ENCODE measurements around the gene TCN2.
"Not testable (repeated sequence)": the region's sequence is repeated elsewhere in the genome, so short reads cannot be mapped to it uniquely, and the experiment has no call there.

TCN2 gene

GRCh38 chr22:30564045-30564760, 42.8 kb upstream of the TCN2 start:
- no peak overlapping the region for H3K4me3 ChIP-seq (ENCODE audit: control insufficient read depth, low read depth, low read length)
- no peak for DNase-seq (ENCODE audit: low read depth)
- no peak for TF ChIP-seq CTCF (IDR thresholded peaks at IDR 0.05; ENCODE audit: control insufficient read depth, insufficient read depth, low read depth, low read length, missing control alignments)

- no peak for TF ChIP-seq CTCF (IDR thresholded peaks at IDR 0.05; ENCODE audit: control insufficient read depth, insufficient read depth, low read depth, low read length, missing control alignments)
- no peak overlapping the region for H3K4me3 ChIP-seq (ENCODE audit: control insufficient read depth, low read depth, low read length)
- DNase-seq (ENCODE audit: low read depth): no peak
These were observed 42.2 kb upstream of the TCN2 start for GRCh38 chr22:30564761-30565119.

DNA sequence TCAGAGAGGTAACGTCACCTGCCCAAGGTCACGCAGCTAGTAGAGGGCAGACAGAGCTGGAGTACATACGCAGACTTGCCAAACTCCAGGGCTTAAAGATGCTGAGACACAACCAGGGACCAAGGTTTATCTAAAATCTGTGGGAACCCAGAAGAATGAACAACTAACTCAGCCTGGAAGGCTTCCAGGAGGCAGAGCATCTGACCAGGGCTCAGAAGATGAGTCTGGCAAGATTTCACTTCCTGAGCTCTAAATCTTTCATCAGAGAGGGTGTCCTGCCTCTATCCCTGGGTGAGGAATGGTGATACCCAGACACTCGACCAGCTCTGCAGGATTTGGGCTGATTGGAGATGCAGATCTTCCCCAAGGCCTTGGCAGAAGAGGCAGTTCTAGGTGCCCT, 41.6 kb upstream of the TCN2 start:
- no peak for TF ChIP-seq CTCF (IDR thresholded peaks at IDR 0.05; ENCODE audit: control insufficient read depth, insufficient read depth, low read depth, low read length, missing control alignments)
- no peak for DNase-seq (ENCODE audit: low read depth)
- H3K4me3 ChIP-seq (ENCODE audit: control insufficient read depth, low read depth, low read length): no peak overlapping the region

DNA sequence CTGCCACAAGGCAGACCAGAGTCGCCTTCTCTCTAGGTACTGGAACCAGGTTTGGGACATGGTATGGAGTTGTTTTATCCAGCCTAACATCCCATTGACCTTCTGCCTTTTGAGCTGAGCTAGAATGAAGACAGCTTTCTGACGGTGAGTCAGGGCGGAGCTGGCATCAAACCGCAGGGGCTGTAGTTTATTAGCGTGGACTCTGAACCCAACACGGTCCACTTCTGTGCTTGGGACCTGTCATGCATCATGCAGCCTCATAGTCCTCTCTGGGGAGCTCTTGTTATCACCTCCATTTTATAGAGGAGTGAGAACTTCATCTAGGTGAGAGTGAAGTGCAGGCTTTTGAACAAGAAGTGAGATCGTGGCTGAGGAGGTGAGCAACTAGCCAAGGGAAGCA, 40.8 kb upstream of the TCN2 start:
- DNase-seq (ENCODE audit: low read depth): no peak
- TF ChIP-seq CTCF (IDR thresholded peaks at IDR 0.05; ENCODE audit: control insufficient read depth, insufficient read depth, low read depth, low read length, missing control alignments): no peak

DNA sequence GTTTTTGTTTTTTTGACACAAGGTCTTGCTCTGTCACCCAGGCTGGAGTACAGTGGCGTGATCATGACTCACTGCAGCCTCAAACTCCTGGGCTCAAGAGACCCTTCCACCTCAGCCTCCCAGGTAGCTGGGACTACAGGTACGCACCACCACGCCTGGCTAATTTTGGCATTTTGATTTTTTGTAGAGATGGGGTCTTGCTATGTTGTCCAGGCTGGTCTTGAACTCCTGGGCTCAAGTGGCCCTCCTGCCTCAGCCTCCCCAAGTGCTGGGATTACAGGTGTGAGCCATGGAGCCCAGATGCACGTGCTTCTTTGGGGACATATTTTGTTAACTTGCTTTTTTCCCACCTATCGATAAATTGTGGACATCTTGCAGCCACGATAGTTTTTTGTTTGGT, 39.7 kb upstream of the TCN2 start:
- not testable (repeated sequence) for H3K4me3 ChIP-seq (ENCODE audit: control insufficient read depth, low read depth, low read length); DNase-seq (ENCODE audit: low read depth)

More for the DNA sequence above, 40.8 kb upstream of the TCN2 start:
- no peak overlapping the region for H3K4me3 ChIP-seq (ENCODE audit: control insufficient read depth, low read depth, low read length)

DNA sequence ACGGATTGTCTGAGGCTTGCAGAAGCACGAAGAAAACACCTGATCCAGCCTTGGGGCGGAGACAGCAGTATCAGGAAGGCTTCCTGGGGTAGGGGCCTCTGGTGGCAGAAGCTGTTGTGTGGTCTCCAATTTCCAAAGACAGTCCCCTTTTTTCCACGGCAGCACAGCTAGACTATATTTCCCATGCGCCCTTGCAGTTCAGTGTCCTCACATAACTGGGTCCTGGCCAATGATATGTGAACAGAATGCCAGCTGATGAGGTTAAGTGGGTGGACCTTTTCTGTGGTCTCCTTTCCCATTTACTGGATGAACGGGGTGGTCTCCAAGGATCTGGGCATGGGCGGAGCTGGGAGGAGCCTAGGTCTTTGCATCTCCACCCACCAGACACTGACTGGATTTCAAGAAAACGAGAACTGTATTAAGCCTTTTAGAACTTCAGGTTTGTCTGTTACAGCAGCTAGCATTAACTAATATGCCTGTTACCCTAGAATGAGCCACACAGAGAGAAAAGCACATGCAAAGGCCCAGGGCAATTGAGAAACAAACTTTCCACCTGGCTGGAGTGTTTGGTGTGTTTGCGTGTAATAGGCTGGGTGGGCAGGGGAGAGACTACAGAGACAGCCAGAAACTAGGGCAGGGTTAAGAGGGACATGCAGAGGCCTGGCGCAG, 38.7 kb upstream of the TCN2 start:
- no peak for TF ChIP-seq CTCF (IDR thresholded peaks at IDR 0.05; ENCODE audit: control insufficient read depth, insufficient read depth, low read depth, low read length, missing control alignments)
- H3K4me3 ChIP-seq (ENCODE audit: control insufficient read depth, low read depth, low read length): no peak overlapping the region
- DNase-seq (ENCODE audit: low read depth): no peak

DNA sequence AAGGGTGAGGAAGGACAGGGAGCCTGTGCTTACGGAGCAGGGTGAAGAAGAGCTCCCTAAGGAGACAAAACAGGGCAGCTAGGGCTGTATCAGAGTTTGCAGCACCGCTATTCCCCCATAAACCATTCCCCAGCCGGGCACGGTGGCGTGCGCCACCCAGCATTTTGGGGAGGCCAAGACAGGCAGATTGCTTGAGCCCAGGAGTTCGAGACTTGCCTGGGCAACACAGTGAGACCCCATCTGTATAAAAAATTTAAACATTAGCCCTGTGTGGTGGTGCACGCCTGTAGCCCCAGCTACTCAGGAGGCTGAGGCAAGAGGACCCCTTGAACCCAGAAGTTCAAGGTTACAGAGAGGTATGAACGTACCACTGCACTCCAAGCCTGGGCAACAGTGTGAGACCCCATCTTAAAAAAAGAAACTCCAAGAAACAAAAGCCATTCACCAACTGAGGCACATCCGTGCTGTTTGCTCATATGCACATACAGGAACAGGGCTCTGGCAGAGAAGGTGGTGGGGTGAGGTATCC, 37.2 kb upstream of the TCN2 start:
- no peak for TF ChIP-seq CTCF (IDR thresholded peaks at IDR 0.05; ENCODE audit: control insufficient read depth, insufficient read depth, low read depth, low read length, missing control alignments)
- H3K4me3 ChIP-seq (ENCODE audit: control insufficient read depth, low read depth, low read length): no peak overlapping the region
- DNase-seq (ENCODE audit: low read depth): no peak
